H1 (cell line): ENCODE measurements around the gene AMBP. TPM values are rescaled to one million over a fixed set of nuclear protein-coding genes. Genes with fewer than 3 reads are reported as not detected.

Experiments
- CTCF ChIA-PET: fragments of 300-600 bp; sonication (Branson Sonifier 250); formaldehyde crosslinking; loops from one replicate; lab custom pipeline; 2021; ENCODE audit not compliant: partially characterized antibody; lab: Charles Lee
- POLR2A ChIA-PET: fragments of 300-600 bp; sonication (Branson Sonifier 250); formaldehyde crosslinking; loops from one replicate; lab custom pipeline; 2021; ENCODE audit warnings: inconsistent platforms; ENCODE audit not compliant: partially characterized antibody; lab: Charles Lee
- DNase-seq, 2 experiments: peaks; one replicate each; pipeline versions ENCODE4 v3.0.0 to v3.0.0-alpha.2; 2010 to 2022; ENCODE audit warnings: low spot score in 2 of 2, low read depth in 1 of 2, mixed read lengths in 1 of 2
- FAIRE-seq: peaks from 2 replicates; lab custom pipeline; 2011; peaks lifted over from hg19 to GRCh38; lab: Jason Lieb, UNC
- H2AFZ ChIP-seq: 2 replicates; pipeline ENCODE4 v1.8.1; 2012; ENCODE audit warnings: low read length, inconsistent platforms
- H2AK5ac ChIP-seq: 2 replicates; pipeline ENCODE4 v1.6.1; 2013; ENCODE audit warnings: low read depth, low read length
- H2BK120ac ChIP-seq: replicated peaks from 2 replicates; pipeline ENCODE3; 2013; ENCODE audit warnings: low read depth, low read length, inconsistent platforms
- H2BK12ac ChIP-seq: 2 replicates; pipeline ENCODE4 v1.6.1; 2013; ENCODE audit warnings: low read depth, low read length
- H2BK15ac ChIP-seq: 2 replicates; pipeline ENCODE4 v1.6.1; 2013; ENCODE audit warnings: low read length
- H2BK20ac ChIP-seq: 2 replicates; pipeline ENCODE4 v1.6.1; 2013; ENCODE audit warnings: low read length
- H2BK5ac ChIP-seq: 2 replicates; pipeline ENCODE4 v1.6.1; 2013; ENCODE audit warnings: low read depth, low read length
- H3K14ac ChIP-seq: 2 replicates; pipeline ENCODE4 v1.6.1; 2013; ENCODE audit warnings: inconsistent platforms; ENCODE audit not compliant: insufficient read length
- H3K18ac ChIP-seq: 2 replicates; pipeline ENCODE4 v1.6.1; 2013; ENCODE audit warnings: low read length; ENCODE audit errors: extremely low read depth
- H3K23ac ChIP-seq: 2 replicates; pipeline ENCODE4 v1.6.1; 2013; ENCODE audit warnings: inconsistent platforms; ENCODE audit not compliant: insufficient read length
- H3K23me2 ChIP-seq: 2 replicates; pipeline ENCODE4 v1.6.1; 2013; ENCODE audit warnings: low read depth, low read length
- H3K27ac ChIP-seq: 2 replicates; pipeline ENCODE4 v1.6.1; 2011; ENCODE audit warnings: low read depth, low read length, inconsistent platforms
- H3K27me3 ChIP-seq, 4 experiments: replicated peaks in 1 of 4; 1 replicate in 1 of 4; 2 replicates in 3 of 4; pipeline versions ENCODE4 v1.6.1 to v1.8.1; 2011 to 2013; ENCODE audit warnings: low read length in 3 of 4, mild to moderate bottlenecking in 3 of 4, inconsistent platforms in 2 of 4, mixed read lengths in 2 of 4, moderate library complexity in 1 of 4; ENCODE audit not compliant: control insufficient read depth in 3 of 4, insufficient read depth in 3 of 4; ENCODE audit errors: extremely low read depth in 1 of 4
- H3K36me3 ChIP-seq, 4 experiments: 2 replicates each; pipeline versions ENCODE4 v1.6.1 to v1.8.1; 2011 to 2013; ENCODE audit warnings: mild to moderate bottlenecking in 4 of 4, low read length in 3 of 4, moderate library complexity in 2 of 4, control low read depth in 1 of 4, inconsistent platforms in 1 of 4; ENCODE audit not compliant: insufficient read depth in 4 of 4, control insufficient read depth in 2 of 4
- H3K4ac ChIP-seq: replicated peaks from 2 replicates; pipeline ENCODE3; 2013; ENCODE audit warnings: low read length, low read depth, mixed read lengths, inconsistent platforms; ENCODE audit not compliant: insufficient read length
- H3K4me1 ChIP-seq, 4 experiments: replicated peaks in 1 of 4; 1 replicate in 1 of 4; 2 replicates in 3 of 4; pipeline versions ENCODE4 v1.6.1 to v1.8.1; 2011 to 2013; ENCODE audit warnings: low read length in 3 of 4, inconsistent platforms in 2 of 4, mixed read lengths in 1 of 4; ENCODE audit not compliant: insufficient read depth in 4 of 4, control insufficient read depth in 3 of 4
- H3K4me2 ChIP-seq, 2 experiments: 2 replicates each; pipeline versions ENCODE4 v1.6.1 to v1.8.1; 2011 to 2013; ENCODE audit warnings: low read depth in 2 of 2, low read length in 2 of 2, control low read depth in 1 of 2, inconsistent platforms in 1 of 2, mild to moderate bottlenecking in 1 of 2; ENCODE audit not compliant: insufficient read depth in 1 of 2
- H3K4me3 ChIP-seq, 4 experiments: fragments of 200-600, 300-600 bp in 1 of 4; sonication (generic), shearing (Covaris generic), sonication (Bioruptor Twin) in 1 of 4; 2 replicates each; pipeline versions ENCODE4 v1.5.1 to v1.8.1; 2011 to 2016; ENCODE audit warnings: low read length in 4 of 4, low read depth in 3 of 4, control low read depth in 2 of 4, inconsistent platforms in 2 of 4, mild to moderate bottlenecking in 2 of 4, mixed read lengths in 1 of 4, moderate library complexity in 1 of 4; ENCODE audit not compliant: insufficient read depth in 2 of 4; ENCODE audit errors: extremely low read depth in 1 of 4
- H3K56ac ChIP-seq: replicated peaks from 2 replicates; pipeline ENCODE3; 2013; ENCODE audit warnings: low read depth, mild to moderate bottlenecking, mixed read lengths, low read length, inconsistent platforms; ENCODE audit not compliant: insufficient read length
- H3K79me1 ChIP-seq: 2 replicates; pipeline ENCODE4 v1.6.1; 2013; ENCODE audit warnings: low read depth, low read length, control low read depth
- H3K79me2 ChIP-seq, 2 experiments: 2 replicates each; pipeline versions ENCODE4 v1.6.1 to v1.8.1; 2012 to 2013; ENCODE audit warnings: low read length in 2 of 2, mild to moderate bottlenecking in 2 of 2, inconsistent platforms in 1 of 2; ENCODE audit not compliant: insufficient read depth in 2 of 2, control insufficient read depth in 1 of 2
- H3K9ac ChIP-seq, 4 experiments: replicated peaks in 1 of 4; 1 replicate in 1 of 4; 2 replicates in 3 of 4; pipeline versions ENCODE4 v1.6.1 to v1.8.1; 2011 to 2013; ENCODE audit warnings: low read depth in 3 of 4, low read length in 3 of 4, control low read depth in 2 of 4, mild to moderate bottlenecking in 2 of 4, moderate library complexity in 2 of 4, inconsistent platforms in 1 of 4; ENCODE audit errors: extremely low read depth in 1 of 4
- H3K9me3 ChIP-seq, 2 experiments: 2 replicates each; pipeline versions ENCODE4 v1.6.1 to v1.8.1; 2012 to 2013; ENCODE audit warnings: mild to moderate bottlenecking in 2 of 2, moderate library complexity in 2 of 2, control low read depth in 1 of 2, inconsistent platforms in 1 of 2, low read depth in 1 of 2, low read length in 1 of 2, mixed read lengths in 1 of 2; ENCODE audit not compliant: insufficient read depth in 2 of 2
- H4K20me1 ChIP-seq, 2 experiments: replicated peaks in 1 of 2; 2 replicates each; pipeline versions ENCODE3 to v1.8.1; 2011 to 2013; ENCODE audit warnings: inconsistent platforms in 2 of 2, low read length in 2 of 2, mild to moderate bottlenecking in 1 of 2; ENCODE audit not compliant: insufficient read depth in 2 of 2, control insufficient read depth in 1 of 2
- H4K5ac ChIP-seq: 2 replicates; pipeline ENCODE4 v1.6.1; 2013; ENCODE audit warnings: low read length, low read depth, mixed read lengths, inconsistent platforms; ENCODE audit not compliant: insufficient read length
- H4K8ac ChIP-seq: 2 replicates; pipeline ENCODE4 v1.8.0; 2013; ENCODE audit warnings: mild to moderate bottlenecking, moderate library complexity, low read length, inconsistent platforms; ENCODE audit not compliant: insufficient read depth; ENCODE audit errors: extremely low read depth
- H4K91ac ChIP-seq: replicated peaks from 2 replicates; pipeline ENCODE3; 2013; ENCODE audit warnings: low read length, mixed read lengths, inconsistent platforms; ENCODE audit not compliant: insufficient read length
- EGR1 ChIP-seq: IDR thresholded peaks from 2 replicates; pipeline ENCODE4 v1.6.1; 2011; ENCODE audit warnings: low read depth, low read length, borderline replicate concordance
- JUND ChIP-seq: IDR thresholded peaks from 2 replicates; pipeline ENCODE4 v1.6.1; 2011; ENCODE audit warnings: mild to moderate bottlenecking, improper control_type of control experiment, low read length
- PHF8 ChIP-seq: fragments of 200-600 bp; sonication (generic); conservative IDR thresholded peaks from 2 replicates; pipeline ENCODE4 v1.7.1; 2012; ENCODE audit warnings: low read depth, mild to moderate bottlenecking, inconsistent platforms, low read length, moderate library complexity
- POLR2AphosphoS5 ChIP-seq: IDR thresholded peaks from 2 replicates; pipeline ENCODE4 v1.6.1; 2011; ENCODE audit warnings: low read depth, low read length
- POU5F1 ChIP-seq: IDR thresholded peaks from 2 replicates; pipeline ENCODE4 v1.6.1; 2011; ENCODE audit warnings: low read depth, mild to moderate bottlenecking, low read length, moderate library complexity
- RAD21 ChIP-seq, 2 experiments: IDR thresholded peaks in 1 of 2; conservative IDR thresholded peaks in 1 of 2; 2 replicates each; pipeline ENCODE4 v1.6.1; 2011; ENCODE audit warnings: low read depth in 2 of 2, low read length in 2 of 2, improper control_type of control experiment in 1 of 2, inconsistent platforms in 1 of 2, mild to moderate bottlenecking in 1 of 2, moderate library complexity in 1 of 2
- SIX5 ChIP-seq: IDR thresholded peaks from 2 replicates; pipeline ENCODE4 v1.6.1; 2011; ENCODE audit warnings: mild to moderate bottlenecking, low read depth, low read length
- SP2 ChIP-seq: IDR thresholded peaks from 2 replicates; pipeline ENCODE4 v1.6.1; 2012; ENCODE audit warnings: mild to moderate bottlenecking, low read length, inconsistent platforms
- TBP ChIP-seq: IDR thresholded peaks from 2 replicates; pipeline ENCODE4 v1.6.1; 2011; ENCODE audit warnings: low read depth, low read length, improper control_type of control experiment
- WGBS, 2 experiments: shearing (Covaris generic) in 1 of 2; methylation state at CpG; one replicate each; pipeline versions ENCODE4 v1.1.6 to v1.1.7; 2013 to 2015; ENCODE audit warnings: low lambda C conversion rate in 2 of 2, mixed read lengths in 2 of 2, inconsistent platforms in 1 of 2, low coverage in 1 of 2, missing lambda C conversion rate in 1 of 2; ENCODE audit not compliant: insufficient replicate concordance in 2 of 2, insufficient coverage in 1 of 2, insufficient read length in 1 of 2; ENCODE audit errors: extremely low coverage in 1 of 2, missing lambda C conversion rate in 1 of 2; 5-methylcytosine and 5-hydroxymethylcytosine counted together
- polyA plus RNA-seq, 7 experiments: library from polyadenylated mRNA; depleted of rRNA in 3 of 7; stranded (reverse) in 5 of 7; unstranded in 2 of 7; fragments of >200 nt in 5 of 7; fragments of 200-250 nt in 2 of 7; gene quantifications; 1 replicate in 5 of 7; 2 replicates in 1 of 7; 4 replicates in 1 of 7; pipeline versions ENCODE4 v1.2.1 to v1.2.3, GENCODE V29; 2011 to 2013; ENCODE audit warnings: missing spikeins in 2 of 7, mixed read lengths in 2 of 7
- total RNA-seq: library from RNA; stranded (reverse); fragmentation: NEBNext Ultra II Directional; extraction: Animal tissue kit (Norgen Biotek cat#: 25700); gene quantifications from 2 replicates; pipeline ENCODE4 v1.2.1, GENCODE V29; 2021
- TF ChIP-seq, protein P1 (sequence below): IDR thresholded peaks from 2 replicates; pipeline ENCODE4 v1.6.1; 2011; ENCODE audit warnings: low read length, improper control_type of control experiment

Gene AMBP
- total and polyA plus RNA-seq, 2 of the 8 experiments (the other 6 are each of a cell fraction or from before 2014, with no cell fraction given) = 3.0 to 4.0 TPM

GRCh38 chr9:114031037-114031630 is 47.0 kb downstream of the AMBP start:
- POLR2A ChIA-PET = no interaction called here
- CTCF ChIA-PET = interaction anchor here (0.6 to 1.1 kb wide), 3 partner anchors 12 to 1091 kb away, joined by 3 to 4 read pairs (median 3); no protein-coding TSS in a partner anchor

More at GRCh38 chr9:114031037-114031630, 47.0 kb downstream of the AMBP start:
- Histone ChIP-seq H4K5ac (no peak overlapping the region), H3K18ac (no peak overlapping the region), H3K79me2 (no peaks in the 10 kb centered on the region), H3K36me3 (peaks cover 0 to 2% (median 0%) of the 10 kb centered on the region in 4 experiments; a peak in 3 of 8 replicates), H4K91ac (no peak overlapping the region), H2BK20ac (no peak overlapping the region), H3K4me1 (no peaks in the 10 kb centered on the region), H2BK12ac (no peak overlapping the region), H2BK5ac (no peak overlapping the region), H3K79me1 (no peaks in the 10 kb centered on the region), H2AFZ (no peak overlapping the region), H3K27me3 (no peaks in the 10 kb centered on the region), H2BK15ac (no peak overlapping the region), H3K14ac (no peak overlapping the region), H3K23me2 (no peaks in the 10 kb centered on the region), H3K56ac (no peak overlapping the region), H3K4me2 (no peak overlapping the region), H4K8ac (no peak overlapping the region), H4K20me1 (peaks cover 0 to 1% of the 10 kb centered on the region in 2 experiments), H3K4me3 (no peak overlapping the region), H3K9ac (no peak overlapping the region), H3K23ac (no peak overlapping the region), H2AK5ac (no peak overlapping the region), H2BK120ac (no peak overlapping the region), H3K27ac (no peak overlapping the region), H3K9me3 (no peaks in the 10 kb centered on the region), H3K4ac (no peak overlapping the region)
- DNase-seq (peak in 1 of 2 experiments; percentile 27), FAIRE-seq (no peak)
- WGBS, 2 experiments = 84% methylated on average over 7 of the region's 7 CpGs; no CpG with 5 or more reads in 1 of the 2 experiments
- TF ChIP-seq POU5F1 = no peak
- TF ChIP-seq RAD21 (IDR thresholded peaks at IDR 0.05 in 1 of 2, conservative IDR thresholded peaks at IDR 0.05 in 1 of 2; ENCODE audit: low read depth in 2 of 2, low read length in 2 of 2) = no peak
- TF ChIP-seq PHF8 = no peak
- TF ChIP-seq TBP = no peak
- TF ChIP-seq SP2 = no peak
- TF ChIP-seq EGR1 = no peak
- TF ChIP-seq JUND = no peak
- no peak for TF ChIP-seq POLR2AphosphoS5
- TF ChIP-seq SIX5 = no peak
- TF ChIP-seq, protein P1, sequence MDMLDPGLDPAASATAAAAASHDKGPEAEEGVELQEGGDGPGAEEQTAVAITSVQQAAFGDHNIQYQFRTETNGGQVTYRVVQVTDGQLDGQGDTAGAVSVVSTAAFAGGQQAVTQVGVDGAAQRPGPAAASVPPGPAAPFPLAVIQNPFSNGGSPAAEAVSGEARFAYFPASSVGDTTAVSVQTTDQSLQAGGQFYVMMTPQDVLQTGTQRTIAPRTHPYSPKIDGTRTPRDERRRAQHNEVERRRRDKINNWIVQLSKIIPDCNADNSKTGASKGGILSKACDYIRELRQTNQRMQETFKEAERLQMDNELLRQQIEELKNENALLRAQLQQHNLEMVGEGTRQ = no peak
